ENCODE measurements around the gene FCAMR.

FCAMR gene

GRCh38 chr1:206955476-206956451, 14.5 kb downstream of the FCAMR start:
- DNase-seq: no peak

GRCh38 chr1:206954459-206955342, 15.6 kb downstream of the FCAMR start:
- no peak for DNase-seq

GRCh38 chr1:206953626-206954025, 16.6 kb downstream of the FCAMR start:
- DNase-seq: no peak

- DNase-seq: no peak
Measured at GRCh38 chr1:206953126-206953525, 17.1 kb downstream of the FCAMR start.

- no peak for DNase-seq
Measured at GRCh38 chr1:206952171-206952570, 18.1 kb downstream of the FCAMR start.

GRCh38 chr1:206951318-206952100, 18.8 kb downstream of the FCAMR start:
- DNase-seq: no peak

- no peak for DNase-seq
Measured at GRCh38 chr1:206949641-206950040, 20.6 kb downstream of the FCAMR start.

GRCh38 chr1:206949208-206949607, 21.1 kb downstream of the FCAMR start:
- DNase-seq: no peak

GRCh38 chr1:206947255-206947654, 23.0 kb downstream of the FCAMR start:
- DNase-seq: no peak

GRCh38 chr1:206946261-206946660, 24.0 kb downstream of the FCAMR start, which contains the start of gene PIGR:
PIGR (minus strand) TSS chr1:206946466; CDS start chr1:206940531, 5,935 bp downstream.
- no peak for DNase-seq

- no peak for DNase-seq
Measured at GRCh38 chr1:206945779-206946178, 24.5 kb downstream of the FCAMR start.

GRCh38 chr1:206944703-206945102, 25.6 kb downstream of the FCAMR start:
- DNase-seq: no peak

- DNase-seq: no peak
Measured at GRCh38 chr1:206941766-206942418, 28.4 kb downstream of the FCAMR start.

GRCh38 chr1:206940588-206940936, 29.7 kb downstream of the FCAMR start:
- no peak for DNase-seq

GRCh38 chr1:206939841-206940587, 30.2 kb downstream of the FCAMR start:
- no peak for DNase-seq

GRCh38 chr1:206939131-206939530, 31.1 kb downstream of the FCAMR start:
- DNase-seq: no peak

GRCh38 chr1:206937425-206937824, 32.8 kb downstream of the FCAMR start:
- no peak for DNase-seq

- DNase-seq: no peak
Measured at GRCh38 chr1:206935491-206936067, 34.7 kb downstream of the FCAMR start.

GRCh38 chr1:206933333-206933945, 36.8 kb downstream of the FCAMR start:
- no peak for DNase-seq

GRCh38 chr1:206932177-206932576, 38.1 kb downstream of the FCAMR start:
- DNase-seq: no peak

GRCh38 chr1:206931709-206932108, 38.6 kb downstream of the FCAMR start:
- no peak for DNase-seq

Measured in NCI-H510A (cell line).